ENCODE results near the gene CCDC126.

GRCh38 chr7:23558303-23558702, 38.9 kb upstream of the CCDC126 start:
- TF ChIP-seq POLR2A (IDR thresholded peaks at IDR 0.05; ENCODE audit: low read length) = no peak
- no peak for TF ChIP-seq GATA1 (IDR thresholded peaks at IDR 0.05; ENCODE audit: low read depth, low read length)

Measured in erythroblast (primary cell).